ENCODE data around the gene FBXL17.

Gene FBXL17

DNA sequence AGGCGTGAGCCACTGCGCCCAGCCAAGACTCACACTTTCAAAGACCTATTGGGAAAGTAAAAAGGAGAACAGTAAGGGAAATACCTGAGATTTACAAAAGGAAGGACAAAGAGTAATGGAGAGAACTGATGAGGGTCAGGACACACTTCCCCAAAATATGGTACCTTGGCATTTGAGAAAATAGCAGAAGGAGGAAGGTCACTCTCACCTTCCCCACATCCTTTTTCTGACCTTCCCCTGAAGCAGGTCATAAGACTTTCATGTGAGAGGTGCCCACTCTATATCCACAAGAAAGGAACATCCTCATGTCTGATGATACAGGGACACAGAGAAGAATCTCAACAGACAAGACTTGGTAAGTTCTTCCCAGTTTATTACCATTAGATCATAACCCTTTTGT lies 272.8 kb downstream of the FBXL17 start:
- FAIRE-seq (no peak), DNase-seq (ENCODE audit: insufficient read length, low spot score) (no peak)

- no peak for FAIRE-seq
- DNase-seq (ENCODE audit: insufficient read length, low spot score): no peak
Measured at GRCh38 chr5:108104448-108104847, 277.4 kb downstream of the FBXL17 start.

DNA sequence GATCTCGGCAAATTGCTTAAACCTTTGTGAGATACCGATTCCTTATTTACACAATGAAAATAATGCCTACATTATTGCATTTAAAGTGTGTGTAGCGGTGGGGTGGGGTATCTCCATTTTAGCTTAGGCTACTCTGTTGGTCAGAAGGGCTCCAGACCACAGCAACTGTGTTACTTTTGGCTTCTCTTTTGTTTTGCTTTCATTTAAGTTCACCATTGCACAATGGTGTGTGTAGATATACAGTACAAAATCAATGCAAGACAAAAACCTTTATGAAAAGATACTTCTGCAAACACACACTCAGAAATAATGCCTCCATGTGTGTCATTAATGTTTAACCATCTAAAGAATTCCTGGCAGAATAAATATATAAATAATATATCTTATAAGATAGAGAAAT lies 279.4 kb downstream of the FBXL17 start:
- no peak for FAIRE-seq
- DNase-seq (ENCODE audit: insufficient read length, low spot score): no peak

DNA sequence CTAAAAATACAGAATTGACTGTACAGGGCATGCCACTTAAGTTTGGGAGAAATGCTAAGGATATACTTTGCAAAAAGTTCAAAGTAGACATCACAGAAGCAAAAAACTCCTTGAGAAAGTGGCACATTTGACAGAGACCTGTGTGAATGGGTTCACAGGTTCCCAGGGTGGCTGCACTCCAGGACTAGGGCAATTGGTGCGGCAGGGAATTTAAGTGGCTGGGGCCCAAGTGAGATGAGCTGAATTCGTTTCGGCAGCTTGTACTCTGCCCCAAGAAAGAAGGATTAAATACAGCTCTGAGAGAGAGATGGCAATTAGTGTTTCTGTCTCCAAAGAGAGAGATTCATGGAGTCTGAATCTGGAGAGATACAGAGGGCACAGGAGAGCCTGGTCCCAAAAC lies 280.1 kb downstream of the FBXL17 start:
- FAIRE-seq: no peak
- DNase-seq (ENCODE audit: insufficient read length, low spot score): no peak

DNA sequence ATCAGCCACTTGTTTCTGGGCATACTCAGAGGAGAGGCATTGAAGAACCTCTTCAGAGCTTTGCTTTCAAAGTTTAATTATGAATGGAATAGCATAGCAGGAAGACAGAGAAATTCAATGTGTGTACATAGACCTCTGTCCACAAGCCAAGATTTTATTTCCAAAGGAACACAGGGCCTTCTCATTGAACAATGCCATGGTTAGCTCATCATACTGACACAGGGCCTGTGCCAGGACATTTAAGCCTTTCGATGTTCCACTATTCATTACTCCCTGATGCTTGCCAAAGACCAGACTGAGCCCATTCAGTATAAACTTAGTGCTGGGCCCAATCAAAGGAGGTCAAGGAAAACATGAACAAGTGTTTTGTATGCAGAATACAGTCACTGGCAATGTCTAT lies 280.8 kb downstream of the FBXL17 start:
- DNase-seq (ENCODE audit: insufficient read length, low spot score) (no peak), FAIRE-seq (no peak)

DNA sequence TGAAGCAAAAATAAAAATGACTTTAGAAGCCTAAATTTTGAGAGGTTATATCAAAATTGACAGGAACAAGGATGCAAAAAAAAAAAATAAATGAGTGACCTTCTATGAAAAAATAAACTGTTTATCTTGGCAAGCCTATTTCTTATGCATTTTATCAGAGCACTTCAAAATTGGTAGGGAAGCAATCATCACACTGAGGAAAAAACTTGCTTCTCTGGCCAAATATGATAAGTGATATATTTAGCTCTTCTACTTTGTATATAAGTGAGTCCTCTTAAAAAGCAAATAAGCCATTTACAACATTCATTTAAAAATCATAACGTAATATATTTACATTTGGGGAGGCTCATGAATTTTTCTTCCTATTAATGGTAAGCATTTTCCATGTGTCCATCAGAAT lies 287.1 kb downstream of the FBXL17 start:
- FAIRE-seq (no peak), DNase-seq (ENCODE audit: insufficient read length, low spot score) (no peak)

- DNase-seq (ENCODE audit: insufficient read length, low spot score) (peak; percentile 5), FAIRE-seq (no peak)
Measured at GRCh38 chr5:108093186-108093585, 288.7 kb downstream of the FBXL17 start.

GRCh38 chr5:108090946-108091345 lies 291.0 kb downstream of the FBXL17 start:
- DNase-seq (ENCODE audit: insufficient read length, low spot score) (no peak), FAIRE-seq (no peak)

- FAIRE-seq: no peak
- DNase-seq (ENCODE audit: insufficient read length, low spot score): no peak
Measured at GRCh38 chr5:108084105-108084504, 297.8 kb downstream of the FBXL17 start.

- DNase-seq (ENCODE audit: insufficient read length, low spot score) (no peak), FAIRE-seq (no peak)
Measured at GRCh38 chr5:108083232-108083631, 298.7 kb downstream of the FBXL17 start.

GRCh38 chr5:108081707-108082106 lies 300.2 kb downstream of the FBXL17 start:
- FAIRE-seq (no peak), DNase-seq (ENCODE audit: insufficient read length, low spot score) (no peak)

- FAIRE-seq (no peak), DNase-seq (ENCODE audit: insufficient read length, low spot score) (no peak)
Measured at GRCh38 chr5:108079753-108080152, 302.1 kb downstream of the FBXL17 start.

DNA sequence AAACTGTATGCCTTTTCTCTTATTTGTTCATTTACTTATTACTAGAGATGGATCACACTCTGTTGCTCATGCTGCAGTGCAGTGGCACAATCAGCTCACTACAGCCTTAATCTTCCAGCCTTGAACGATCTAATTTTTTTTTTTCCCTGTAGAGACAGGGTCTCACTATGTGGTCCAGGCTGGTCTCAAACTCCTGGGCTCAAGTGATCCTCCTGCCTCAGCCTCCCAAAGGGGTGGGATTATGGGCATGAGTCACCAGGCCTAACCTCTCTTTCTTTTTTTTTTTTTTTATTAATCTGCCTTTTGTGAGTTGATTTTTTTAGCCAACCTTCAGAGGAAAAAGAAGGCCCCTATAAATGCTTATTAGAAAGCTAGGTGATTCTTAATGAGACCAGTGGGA lies 303.0 kb downstream of the FBXL17 start:
- DNase-seq (ENCODE audit: insufficient read length, low spot score): no peak
- FAIRE-seq: no peak

- FAIRE-seq: no peak
- no peak for DNase-seq (ENCODE audit: insufficient read length, low spot score)
Measured at GRCh38 chr5:108078345-108078744, 303.6 kb downstream of the FBXL17 start.

- no peak for FAIRE-seq
- DNase-seq (ENCODE audit: insufficient read length, low spot score): no peak
Measured at GRCh38 chr5:108074626-108075025, 307.3 kb downstream of the FBXL17 start.

DNA sequence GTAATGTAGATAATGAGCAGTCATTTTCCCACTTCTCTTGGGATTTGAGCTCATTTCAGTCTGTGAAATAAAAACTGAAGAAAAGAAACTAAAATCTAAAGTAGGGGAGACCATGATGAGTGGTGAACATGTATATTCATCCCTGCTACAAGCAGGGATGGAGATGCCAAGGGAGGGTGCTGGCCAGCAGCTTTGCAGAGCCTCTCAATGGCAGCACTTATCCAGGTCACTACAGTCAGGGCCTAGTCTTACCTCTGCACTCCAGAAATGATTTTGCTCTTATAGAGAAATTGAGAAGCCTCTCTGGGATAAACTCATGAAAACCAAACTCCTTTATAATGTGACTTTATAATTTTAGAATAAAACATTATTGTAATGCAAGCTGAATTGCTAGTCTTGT lies 317.6 kb downstream of the FBXL17 start:
- no peak for DNase-seq (ENCODE audit: insufficient read length, low spot score)
- no peak for FAIRE-seq

- DNase-seq (ENCODE audit: insufficient read length, low spot score): no peak
- FAIRE-seq: no peak
Measured at GRCh38 chr5:108061941-108062340, 320.0 kb downstream of the FBXL17 start.

DNA sequence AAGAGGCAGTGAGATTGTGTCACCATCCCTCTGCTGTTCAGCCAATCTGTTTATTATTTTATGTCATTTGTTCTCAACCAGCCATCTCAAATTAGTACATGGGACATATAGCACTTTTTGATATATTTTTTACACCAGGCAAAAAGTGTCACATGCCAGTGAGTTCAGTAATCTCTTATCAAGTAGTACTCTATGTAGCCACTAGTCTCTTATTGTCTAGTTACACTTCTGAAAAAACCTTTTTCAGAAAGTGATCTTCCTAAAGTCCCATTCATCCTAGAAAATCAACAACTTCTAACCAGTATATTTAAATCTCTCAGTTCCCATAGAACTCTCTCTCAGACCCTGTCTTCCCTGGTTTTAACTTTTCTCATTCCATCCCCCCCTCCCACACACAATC lies 321.6 kb downstream of the FBXL17 start:
- DNase-seq (ENCODE audit: insufficient read length, low spot score) (no peak), FAIRE-seq (no peak)

DNA sequence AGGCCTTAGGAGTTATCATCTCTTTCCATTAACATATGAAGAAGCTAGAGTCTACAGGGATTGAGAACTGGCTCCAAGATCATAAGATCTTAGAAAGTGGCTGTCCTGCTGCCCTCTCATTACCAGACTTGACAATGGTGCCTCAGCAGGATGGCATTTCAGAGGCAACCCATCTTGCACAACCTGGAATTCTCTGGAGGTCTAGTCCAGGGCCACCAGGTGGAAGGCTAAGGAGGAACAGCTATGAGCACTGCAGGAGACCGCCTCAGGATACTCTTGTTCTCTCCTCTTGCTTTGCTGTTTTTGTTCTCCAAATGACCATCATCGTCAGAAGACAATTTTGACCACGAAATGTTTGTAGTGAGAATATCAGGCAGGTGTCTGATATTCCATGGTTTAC lies 322.6 kb downstream of the FBXL17 start:
- no peak for DNase-seq (ENCODE audit: insufficient read length, low spot score)
- no peak for FAIRE-seq

DNA sequence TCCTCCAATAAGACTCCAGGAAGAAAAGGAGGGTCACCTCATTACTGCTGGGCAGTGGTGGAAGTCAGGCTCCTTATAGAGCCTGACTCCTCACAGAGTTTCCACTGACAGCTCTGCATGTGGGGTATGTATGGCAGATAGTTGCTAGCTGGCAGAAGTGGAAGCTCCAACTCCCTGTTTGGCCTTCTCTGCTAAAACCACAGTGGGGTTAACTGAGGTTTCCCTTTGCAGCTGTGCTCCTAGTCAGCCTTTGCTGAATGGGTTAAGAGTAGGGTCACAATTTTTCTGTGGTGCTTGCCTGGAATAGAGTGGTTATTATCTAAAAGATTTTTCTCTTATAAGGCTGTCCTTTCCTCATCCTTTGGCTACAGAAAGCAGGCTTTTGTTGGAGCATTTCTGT lies 327.5 kb downstream of the FBXL17 start:
- DNase-seq (ENCODE audit: insufficient read length, low spot score) (no peak), FAIRE-seq (no peak)

- no peak for DNase-seq (ENCODE audit: insufficient read length, low spot score)
- FAIRE-seq: no peak
Measured at GRCh38 chr5:108046955-108047670, 334.8 kb downstream of the FBXL17 start.

DNA sequence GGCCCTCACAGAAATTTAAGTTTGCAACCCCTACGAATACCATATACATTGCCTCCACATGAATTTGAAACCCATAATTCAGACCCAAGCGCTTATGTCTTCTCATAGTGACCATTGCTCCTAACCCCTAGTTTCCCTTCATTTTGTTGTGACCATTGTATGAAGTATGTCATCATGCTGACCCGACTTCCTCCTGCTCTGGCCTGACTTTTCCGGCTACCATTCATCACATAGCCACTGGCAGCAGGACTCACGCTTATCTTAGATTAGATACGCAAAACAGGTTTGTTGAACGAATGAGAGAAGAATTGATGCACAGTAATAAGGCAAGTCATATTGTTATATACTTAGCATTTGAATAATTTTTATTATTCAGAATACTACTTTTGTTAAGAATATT lies 345.4 kb downstream of the FBXL17 start:
- FAIRE-seq (no peak), DNase-seq (ENCODE audit: insufficient read length, low spot score) (no peak)

DNA sequence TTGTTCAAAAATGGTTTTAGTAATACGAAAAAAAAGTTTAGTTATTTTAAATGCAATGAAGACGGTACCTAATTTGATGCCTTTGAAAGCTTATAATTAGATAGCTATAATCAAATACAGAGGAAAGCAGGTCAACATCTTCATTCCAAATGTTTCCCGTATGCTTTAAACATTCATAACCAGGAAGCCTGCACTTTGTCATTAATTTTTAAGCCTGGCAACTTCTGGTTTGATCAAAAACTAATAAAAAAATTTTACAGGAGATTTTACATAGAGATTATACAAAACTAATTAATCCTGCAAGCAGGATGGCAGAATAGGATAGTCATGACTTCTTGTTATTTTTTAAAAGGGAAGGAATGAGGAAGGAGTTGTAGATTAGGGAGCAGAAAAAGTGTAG lies 353.0 kb downstream of the FBXL17 start:
- DNase-seq (ENCODE audit: insufficient read length, low spot score): no peak
- FAIRE-seq: no peak

Measured in HTR-8/SVneo (cell line).